ENCODE measurements around the gene NDOR1. TPM values are rescaled to one million over a fixed set of nuclear protein-coding genes. Genes with fewer than 3 reads are reported as not detected.

Gene NDOR1
- total RNA-seq, 1 donor from 2014 or later = 31.6 TPM

DNA sequence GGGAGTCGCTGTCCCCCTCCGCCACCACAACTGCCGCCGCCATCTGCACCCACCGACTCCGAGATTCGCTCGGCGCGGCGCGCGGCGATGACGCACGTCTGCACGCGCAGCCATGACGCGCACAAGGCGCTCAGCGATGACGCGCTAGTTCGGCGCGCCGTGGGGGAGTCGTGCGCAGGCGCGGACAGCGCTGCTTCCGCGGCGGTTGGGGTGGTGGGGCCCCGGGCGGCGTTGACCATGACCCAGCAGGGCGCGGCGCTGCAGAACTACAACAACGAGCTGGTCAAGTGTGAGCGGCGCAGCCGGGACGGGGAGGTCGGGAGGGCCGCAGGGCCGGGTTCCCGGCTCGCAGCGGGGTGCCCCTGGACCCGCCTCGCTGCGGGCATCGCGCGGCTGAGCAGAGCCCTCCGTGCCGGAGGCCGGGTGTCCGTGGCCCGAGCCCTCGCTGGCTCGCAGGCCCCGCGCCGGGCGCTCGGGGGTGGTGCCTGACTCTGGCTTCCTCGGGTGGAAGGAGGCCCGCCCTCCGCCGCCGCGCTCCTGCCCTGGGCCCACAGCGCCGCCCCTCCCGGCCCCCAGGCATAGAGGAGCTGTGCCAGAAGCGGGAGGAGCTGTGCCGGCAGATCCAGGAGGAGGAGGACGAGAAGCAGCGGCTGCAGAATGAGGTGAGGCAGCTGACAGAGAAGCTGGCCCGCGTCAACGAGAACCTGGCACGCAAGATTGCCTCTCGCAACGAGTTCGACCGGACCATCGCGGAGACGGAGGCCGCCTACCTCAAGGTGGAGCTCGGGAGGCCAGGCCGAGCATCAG is 16.8 kb upstream of the NDOR1 start, which contains the start of the genes ANAPC2 and SSNA1:
ANAPC2 (minus strand) TSS at position 71 of the 807 bp plus-strand sequence; CDS start at position 43, 28 bp downstream.
SSNA1 (plus strand) TSS at position 187 of the 807 bp plus-strand sequence; CDS start at position 238, 51 bp downstream.
- peaks cover 10% of the 10 kb centered on the region for H3K9me3 Mint-ChIP-seq (ENCODE audit: unreplicated experiment)
- TF ChIP-seq, protein P1, sequence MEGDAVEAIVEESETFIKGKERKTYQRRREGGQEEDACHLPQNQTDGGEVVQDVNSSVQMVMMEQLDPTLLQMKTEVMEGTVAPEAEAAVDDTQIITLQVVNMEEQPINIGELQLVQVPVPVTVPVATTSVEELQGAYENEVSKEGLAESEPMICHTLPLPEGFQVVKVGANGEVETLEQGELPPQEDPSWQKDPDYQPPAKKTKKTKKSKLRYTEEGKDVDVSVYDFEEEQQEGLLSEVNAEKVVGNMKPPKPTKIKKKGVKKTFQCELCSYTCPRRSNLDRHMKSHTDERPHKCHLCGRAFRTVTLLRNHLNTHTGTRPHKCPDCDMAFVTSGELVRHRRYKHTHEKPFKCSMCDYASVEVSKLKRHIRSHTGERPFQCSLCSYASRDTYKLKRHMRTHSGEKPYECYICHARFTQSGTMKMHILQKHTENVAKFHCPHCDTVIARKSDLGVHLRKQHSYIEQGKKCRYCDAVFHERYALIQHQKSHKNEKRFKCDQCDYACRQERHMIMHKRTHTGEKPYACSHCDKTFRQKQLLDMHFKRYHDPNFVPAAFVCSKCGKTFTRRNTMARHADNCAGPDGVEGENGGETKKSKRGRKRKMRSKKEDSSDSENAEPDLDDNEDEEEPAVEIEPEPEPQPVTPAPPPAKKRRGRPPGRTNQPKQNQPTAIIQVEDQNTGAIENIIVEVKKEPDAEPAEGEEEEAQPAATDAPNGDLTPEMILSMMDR (IDR thresholded peaks at IDR 0.05; ENCODE audit: partially characterized antibody, unreplicated experiment) = no peak
- peaks cover 4% of the 10 kb centered on the region for H3K4me1 Mint-ChIP-seq (ENCODE audit: low read depth, unreplicated experiment)
- peak within 1 kb of the TSS; percentile 96 for H3K4me3 Mint-ChIP-seq (ENCODE audit: unreplicated experiment)
- peak within 1 kb of the TSS; percentile 85 for H3K27ac Mint-ChIP-seq (ENCODE audit: unreplicated experiment)
- DNase-seq = peak; percentile 96
- H3K27me3 Mint-ChIP-seq (ENCODE audit: unreplicated experiment) = peaks cover 2% of the 10 kb centered on the region
- no peaks in the 10 kb centered on the region for H3K36me3 Mint-ChIP-seq (ENCODE audit: unreplicated experiment)

GRCh38 chr9:137189297-137190295 is 15.9 kb upstream of the NDOR1 start:
- Mint-ChIP-seq H3K27me3 (ENCODE audit: unreplicated experiment) (peaks cover 2% of the 10 kb centered on the region), H3K4me3 (ENCODE audit: unreplicated experiment) (peak overlapping the region; percentile 96), H3K36me3 (ENCODE audit: unreplicated experiment) (no peaks in the 10 kb centered on the region), H3K9me3 (ENCODE audit: unreplicated experiment) (peaks cover 10% of the 10 kb centered on the region), H3K27ac (ENCODE audit: unreplicated experiment) (peak overlapping the region; percentile 85), H3K4me1 (ENCODE audit: low read depth, unreplicated experiment) (peaks cover 4% of the 10 kb centered on the region)
- TF ChIP-seq, protein P1 (IDR thresholded peaks at IDR 0.05; ENCODE audit: partially characterized antibody, unreplicated experiment) = no peak
- no peak for DNase-seq

DNA sequence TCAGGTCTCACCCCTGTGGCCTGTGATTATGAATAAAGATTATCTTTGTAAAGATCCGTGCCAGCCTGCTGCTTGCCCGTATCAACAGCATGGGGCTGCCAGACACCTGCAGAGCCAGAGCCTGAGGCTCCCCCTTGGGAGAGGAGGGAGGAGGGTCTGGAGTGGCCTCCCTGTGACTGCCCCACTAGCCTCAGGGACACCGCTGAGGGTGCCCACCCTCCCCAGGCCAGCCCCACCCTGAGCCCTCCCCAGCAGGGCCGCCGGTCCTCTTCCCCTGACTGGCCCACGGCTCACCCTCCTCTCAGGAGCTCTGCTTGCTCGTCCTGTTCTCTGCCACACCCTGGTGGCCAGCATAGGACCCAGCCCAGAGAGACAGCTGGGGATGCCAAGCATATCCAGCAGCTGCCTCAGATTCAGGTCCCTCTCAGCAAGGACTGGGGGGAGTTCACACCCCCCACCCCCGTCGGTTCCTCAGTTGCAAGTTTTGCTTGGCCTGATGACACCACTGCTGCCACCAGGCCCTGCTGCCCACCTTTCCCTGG is 15.1 kb upstream of the NDOR1 start:
- no peaks in the 10 kb centered on the region for H3K36me3 Mint-ChIP-seq (ENCODE audit: unreplicated experiment)
- H3K4me3 Mint-ChIP-seq (ENCODE audit: unreplicated experiment) = peak overlapping the region; percentile 59
- peaks cover 4% of the 10 kb centered on the region for H3K4me1 Mint-ChIP-seq (ENCODE audit: low read depth, unreplicated experiment)
- no peak for DNase-seq
- no peak overlapping the region for H3K27ac Mint-ChIP-seq (ENCODE audit: unreplicated experiment)
- H3K27me3 Mint-ChIP-seq (ENCODE audit: unreplicated experiment) = peaks cover 2% of the 10 kb centered on the region
- H3K9me3 Mint-ChIP-seq (ENCODE audit: unreplicated experiment) = peaks cover 10% of the 10 kb centered on the region
- TF ChIP-seq, protein P1 (IDR thresholded peaks at IDR 0.05; ENCODE audit: partially characterized antibody, unreplicated experiment) = no peak

- DNase-seq = no peak
- peaks cover 4% of the 10 kb centered on the region for H3K4me1 Mint-ChIP-seq (ENCODE audit: low read depth, unreplicated experiment)
- peaks cover 2% of the 10 kb centered on the region for H3K27me3 Mint-ChIP-seq (ENCODE audit: unreplicated experiment)
- H3K4me3 Mint-ChIP-seq (ENCODE audit: unreplicated experiment) = no peak overlapping the region
- no peaks in the 10 kb centered on the region for H3K36me3 Mint-ChIP-seq (ENCODE audit: unreplicated experiment)
- H3K9me3 Mint-ChIP-seq (ENCODE audit: unreplicated experiment) = peaks cover 10% of the 10 kb centered on the region
- TF ChIP-seq, protein P1 (IDR thresholded peaks at IDR 0.05; ENCODE audit: partially characterized antibody, unreplicated experiment) = no peak
- H3K27ac Mint-ChIP-seq (ENCODE audit: unreplicated experiment) = no peak overlapping the region
Observed at GRCh38 chr9:137191245-137191644, 14.3 kb upstream of the NDOR1 start.
